IMR-90 (cell line): ENCODE measurements around the gene SLC46A2. TPM values are rescaled to one million over a fixed set of nuclear protein-coding genes. Genes with fewer than 3 reads are reported as not detected.

Experiments used
- ATAC-seq: fragments of 200-7000 bp; cut with Tn5 transposase; 2 replicates; pipeline ENCODE4 v1.9.1; 2020; ENCODE audit warnings: low read depth, mild to moderate bottlenecking, moderate library complexity
- BruUV-seq: library from RNA; stranded (reverse); fragments of 400-500 nt; replicated peaks from 2 replicates; lab custom pipeline; 2021; lab: Mats Ljungman, UMichigan
- CTCF ChIA-PET: fragments of 300-600 bp; formaldehyde crosslinking; extraction: SDS; loops from one replicate; lab custom pipeline; 2021; ENCODE audit warnings: antibody characterized with exemption; lab: Yijun Ruan, JAX
- POLR2A ChIA-PET: fragments of 300-600 bp; sonication (Branson Sonifier 250); formaldehyde crosslinking; loops from one replicate; lab custom pipeline; 2022; ENCODE audit warnings: antibody characterized with exemption; ENCODE audit not compliant: unreplicated experiment; lab: Charles Lee
- DNase-seq: peaks from one replicate; pipeline ENCODE4 v3.0.0; 2013
- H2AFZ ChIP-seq: replicated peaks from 2 replicates; pipeline ENCODE3; 2013; ENCODE audit warnings: low read length, mild to moderate bottlenecking; ENCODE audit not compliant: poor library complexity
- H2AK5ac ChIP-seq: 2 replicates; pipeline ENCODE4 v1.6.1; 2013; ENCODE audit warnings: low read depth, low read length, inconsistent platforms
- H2AK9ac ChIP-seq: replicated peaks from 2 replicates; pipeline ENCODE3; 2013; ENCODE audit warnings: mild to moderate bottlenecking, low read depth, low read length, moderate library complexity; ENCODE audit not compliant: poor library complexity
- H2BK120ac ChIP-seq: 2 replicates; pipeline ENCODE4 v1.6.1; 2013; ENCODE audit warnings: low read depth, low read length, inconsistent platforms
- H2BK15ac ChIP-seq: 3 replicates; pipeline ENCODE4 v1.6.1; 2013; ENCODE audit warnings: low read depth, low read length, inconsistent platforms
- H2BK20ac ChIP-seq: 2 replicates; pipeline ENCODE4 v1.6.1; 2013; ENCODE audit warnings: low read depth, mild to moderate bottlenecking, inconsistent platforms, low read length, moderate library complexity
- H2BK5ac ChIP-seq: 2 replicates; pipeline ENCODE4 v1.6.1; 2013; ENCODE audit warnings: mild to moderate bottlenecking, low read depth, low read length, inconsistent platforms; ENCODE audit not compliant: poor library complexity, severe bottlenecking
- H3K14ac ChIP-seq: replicated peaks from 2 replicates; pipeline ENCODE4 v1.6.1; 2013; ENCODE audit warnings: low read depth, low read length, inconsistent platforms
- H3K18ac ChIP-seq: 2 replicates; pipeline ENCODE4 v1.6.1; 2013; ENCODE audit warnings: low read depth, low read length, control low read depth
- H3K23ac ChIP-seq: 2 replicates; pipeline ENCODE4 v1.6.1; 2013; ENCODE audit warnings: low read depth, low read length, inconsistent platforms
- H3K27ac ChIP-seq: 2 replicates; pipeline ENCODE4 v1.5.1; 2013; ENCODE audit warnings: mild to moderate bottlenecking, control low read depth, low read length; ENCODE audit not compliant: insufficient read depth
- H3K27me3 ChIP-seq: 2 replicates; pipeline ENCODE4 v1.6.1; 2013; ENCODE audit warnings: low read length; ENCODE audit not compliant: control insufficient read depth, insufficient read depth
- H3K36me3 ChIP-seq: 2 replicates; pipeline ENCODE4 v1.6.1; 2013; ENCODE audit warnings: low read length, mixed read lengths; ENCODE audit not compliant: control insufficient read depth, insufficient read depth
- H3K4ac ChIP-seq: 2 replicates; pipeline ENCODE4 v1.6.1; 2013; ENCODE audit warnings: low read depth, low read length, inconsistent platforms
- H3K4me1 ChIP-seq: 2 replicates; pipeline ENCODE4 v1.6.1; 2013; ENCODE audit warnings: low read length, mixed read lengths; ENCODE audit not compliant: control insufficient read depth, insufficient read depth
- H3K4me2 ChIP-seq: 2 replicates; pipeline ENCODE4 v1.6.1; 2013; ENCODE audit warnings: low read depth, mild to moderate bottlenecking, control low read depth, low read length, moderate library complexity
- H3K4me3 ChIP-seq: 2 replicates; pipeline ENCODE4 v1.5.1; 2013; ENCODE audit warnings: low read depth, mild to moderate bottlenecking, control low read depth, low read length, moderate library complexity; ENCODE audit not compliant: insufficient read depth
- H3K56ac ChIP-seq: 2 replicates; pipeline ENCODE4 v1.6.1; 2013; ENCODE audit warnings: low read length, inconsistent platforms; ENCODE audit not compliant: insufficient read depth; ENCODE audit errors: extremely low read depth
- H3K79me1 ChIP-seq, 2 experiments: 2 replicates each; pipeline ENCODE4 v1.6.1; 2013; ENCODE audit warnings: low read length in 2 of 2, inconsistent platforms in 1 of 2, low read depth in 1 of 2
- H3K9ac ChIP-seq: 2 replicates; pipeline ENCODE4 v1.6.1; 2013; ENCODE audit warnings: low read depth, low read length, control low read depth
- H3K9me1 ChIP-seq: 2 replicates; pipeline ENCODE4 v1.6.1; 2013; ENCODE audit warnings: low read length, inconsistent platforms; ENCODE audit not compliant: insufficient read depth
- H3K9me3 ChIP-seq: 2 replicates; pipeline ENCODE4 v1.6.1; 2013; ENCODE audit warnings: low read length; ENCODE audit not compliant: control insufficient read depth, insufficient read depth
- H4K20me1 ChIP-seq: 2 replicates; pipeline ENCODE4 v1.6.1; 2013; ENCODE audit warnings: low read length, inconsistent platforms; ENCODE audit not compliant: insufficient read depth
- H4K5ac ChIP-seq: 2 replicates; pipeline ENCODE4 v1.6.1; 2013; ENCODE audit warnings: mild to moderate bottlenecking, low read depth, low read length, control low read depth
- H4K8ac ChIP-seq, 2 experiments: 2 replicates each; pipeline ENCODE4 v1.6.1; 2013; ENCODE audit warnings: low read depth in 2 of 2, low read length in 2 of 2, control low read depth in 1 of 2, inconsistent platforms in 1 of 2
- H4K91ac ChIP-seq: 2 replicates; pipeline ENCODE4 v1.6.1; 2013; ENCODE audit warnings: low read depth, low read length, inconsistent platforms; ENCODE audit not compliant: insufficient read depth
- BHLHE40 ChIP-seq: fragments of 150-350 bp; IDR thresholded peaks from 2 replicates; pipeline ENCODE4 v1.6.1; 2016; ENCODE audit warnings: mild to moderate bottlenecking, low read depth, low read length
- CEBPB ChIP-seq: IDR thresholded peaks from 2 replicates; pipeline ENCODE4 v1.6.1; 2012; ENCODE audit warnings: low read depth, low read length, improper control_type of control experiment
- CHD1 ChIP-seq: IDR thresholded peaks from 2 replicates; pipeline ENCODE4 v1.6.1; 2012; ENCODE audit warnings: low read depth, low read length, improper control_type of control experiment
- FOS ChIP-seq: fragments of 150-350 bp; IDR thresholded peaks from 2 replicates; pipeline ENCODE4 v1.6.1; 2016; ENCODE audit warnings: low read depth, low read length
- MAFK ChIP-seq: IDR thresholded peaks from 2 replicates; pipeline ENCODE4 v1.6.1; 2012; ENCODE audit warnings: low read depth, low read length, improper control_type of control experiment
- MXI1 ChIP-seq: IDR thresholded peaks from 2 replicates; pipeline ENCODE4 v1.6.1; 2012; ENCODE audit warnings: low read depth, mild to moderate bottlenecking, low read length, moderate library complexity, borderline replicate concordance
- NFE2L2 ChIP-seq: fragments of 150-350 bp; IDR thresholded peaks from 2 replicates; pipeline ENCODE4 v1.6.1; 2016; ENCODE audit warnings: low read depth, mild to moderate bottlenecking, low read length
- POLR2A ChIP-seq: IDR thresholded peaks from 2 replicates; pipeline ENCODE4 v1.6.1; 2012; ENCODE audit warnings: mild to moderate bottlenecking, low read depth, low read length
- RCOR1 ChIP-seq: IDR thresholded peaks from 2 replicates; pipeline ENCODE4 v1.6.1; 2012; ENCODE audit warnings: mild to moderate bottlenecking, low read length, improper control_type of control experiment; ENCODE audit not compliant: insufficient replicate concordance
- RFX5 ChIP-seq: IDR thresholded peaks from 2 replicates; pipeline ENCODE4 v1.8.0; 2012; ENCODE audit warnings: low read depth, mild to moderate bottlenecking, low read length, moderate library complexity
- SMC3 ChIP-seq: fragments of 150-350 bp; IDR thresholded peaks from 2 replicates; pipeline ENCODE4 v1.6.1; 2016; ENCODE audit warnings: low read depth, mild to moderate bottlenecking, antibody characterized with exemption, low read length, moderate library complexity
- USF2 ChIP-seq: fragments of 150-350 bp; IDR thresholded peaks from 2 replicates; pipeline ENCODE4 v1.6.1; 2017; ENCODE audit warnings: mild to moderate bottlenecking, antibody characterized with exemption, low read length, low read depth
- WGBS, 2 experiments: methylation state at CpG; one replicate each; pipeline versions ENCODE4 v1.1.5 to v1.1.7; 2013; ENCODE audit warnings: missing lambda C conversion rate in 2 of 2; ENCODE audit not compliant: insufficient read length in 1 of 2; ENCODE audit errors: extremely low coverage in 2 of 2; 5-methylcytosine and 5-hydroxymethylcytosine counted together
- dilution Hi-C: fragments of 300-500 bp; cut with HindIII; formaldehyde crosslinking; loops from one replicate; pipeline ENCODE4 v1.14.3; 2018; ENCODE audit warnings: low sequenced_read_pairs; ENCODE audit not compliant: unreplicated experiment
- in situ Hi-C: fragments of 300-500 bp; cut with MboI; formaldehyde crosslinking; loops from 3 replicates; pipeline ENCODE4 v1.14.3; 2019; ENCODE audit warnings: low sequenced_read_pairs, inconsistent platforms, mixed read lengths
- intact Hi-C: fragments of 100-400 bp; cut with micrococcal nuclease; formaldehyde crosslinking; loops from 2 replicates; pipeline ENCODE4 v1.10.0; 2022
- polyA plus RNA-seq, 3 experiments: library from polyadenylated mRNA; depleted of rRNA; stranded (reverse); fragments of >200 nt; gene quantifications; 2 replicates each; pipeline ENCODE4 v1.2.3, GENCODE V29; 2012; ENCODE audit warnings: low replicate concordance in 1 of 3
- total RNA-seq: library from RNA; depleted of rRNA; stranded (reverse); fragments of >200 nt; gene quantifications from 2 replicates; pipeline ENCODE4 v1.2.3, GENCODE V29; 2012
- TF ChIP-seq, protein P1 (sequence below): conservative IDR thresholded peaks from 2 replicates; pipeline ENCODE4 v1.5.1; 2012; ENCODE audit warnings: mild to moderate bottlenecking, low read depth, low read length, improper control_type of control experiment
- TF ChIP-seq, protein P2 (sequence below): fragments of 150-350 bp; IDR thresholded peaks from 2 replicates; pipeline ENCODE4 v1.6.1; 2016; ENCODE audit warnings: low read depth, mild to moderate bottlenecking, low read length, moderate library complexity, borderline replicate concordance

Gene SLC46A2
- total and polyA plus RNA-seq, 2 of the 4 experiments (the other 2 are of a cell fraction): not detected

DNA sequence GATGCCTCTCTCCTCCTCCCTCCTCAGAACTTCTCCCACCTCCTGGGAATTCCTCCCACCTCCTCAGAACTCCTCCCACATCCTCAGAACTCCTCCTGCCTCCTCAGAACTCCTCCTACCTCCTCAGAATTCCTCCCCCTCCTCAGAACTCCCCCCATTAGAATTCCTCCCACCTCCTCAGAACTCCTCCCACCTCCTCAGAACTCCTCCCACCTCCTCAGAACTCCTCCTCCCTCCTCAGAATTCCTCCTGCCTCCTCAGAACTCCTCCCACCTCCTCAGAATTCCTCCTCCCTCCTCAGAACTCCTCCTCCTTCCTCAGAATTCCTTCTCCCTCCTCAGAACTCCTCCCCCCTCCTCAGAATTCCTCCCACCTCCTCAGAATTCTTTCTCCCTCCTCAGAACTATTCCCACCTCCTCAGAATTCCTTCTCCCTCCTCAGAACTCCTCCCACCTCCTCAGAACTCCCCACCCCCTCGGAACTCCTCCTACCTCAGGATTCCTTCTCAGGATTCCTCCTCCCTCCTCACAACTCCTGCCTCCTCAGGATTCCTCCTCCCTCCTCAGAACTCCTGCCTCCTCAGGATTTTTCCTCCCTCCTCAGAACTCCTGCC lies 23.9 kb downstream of the SLC46A2 start (continued):
- no peak for TF ChIP-seq RCOR1

GRCh38 chr9:112864982-112865381 lies 25.7 kb downstream of the SLC46A2 start:
- Histone ChIP-seq H3K9me1 (peaks cover 20% of the 10 kb centered on the region), H3K27ac (no peak overlapping the region), H3K4me2 (no peak overlapping the region), H2BK20ac (no peak overlapping the region), H3K4me1 (peaks cover 21% of the 10 kb centered on the region), H3K14ac (no peak overlapping the region), H3K18ac (no peak overlapping the region), H3K27me3 (no peaks in the 10 kb centered on the region), H3K4ac (no peak overlapping the region), H2BK5ac (peak overlapping the region; percentile 40), H2BK15ac (no peak overlapping the region), H2AFZ (no peak overlapping the region), H3K79me1 (peaks cover 5 to 10% of the 10 kb centered on the region in 2 experiments; a peak in 2 of 4 replicates), H4K91ac (no peak overlapping the region), H4K20me1 (no peaks in the 10 kb centered on the region), H4K8ac (no peak overlapping the region), H2AK9ac (no peak overlapping the region), H3K36me3 (peaks cover 7% of the 10 kb centered on the region), H3K4me3 (no peak overlapping the region), H3K23ac (no peak overlapping the region), H4K5ac (no peak overlapping the region), H2AK5ac (no peak overlapping the region), H3K56ac (no peak overlapping the region), H3K9me3 (no peaks in the 10 kb centered on the region), H3K9ac (no peak overlapping the region), H2BK120ac (no peak overlapping the region)
- intact Hi-C loops (no loop called here), dilution Hi-C loops (no loop called here), in situ Hi-C loops (no loop called here)
- DNase-seq (no peak), ATAC-seq (no peak)
- CTCF ChIA-PET: no interaction called here
- POLR2A ChIA-PET: no interaction called here
- no TSS peak for BruUV-seq
- 84% methylated on average over 3 of the region's 7 CpGs; no CpG with 5 or more reads in 1 of the 2 experiments for WGBS, 2 experiments
- TF ChIP-seq, protein P1, sequence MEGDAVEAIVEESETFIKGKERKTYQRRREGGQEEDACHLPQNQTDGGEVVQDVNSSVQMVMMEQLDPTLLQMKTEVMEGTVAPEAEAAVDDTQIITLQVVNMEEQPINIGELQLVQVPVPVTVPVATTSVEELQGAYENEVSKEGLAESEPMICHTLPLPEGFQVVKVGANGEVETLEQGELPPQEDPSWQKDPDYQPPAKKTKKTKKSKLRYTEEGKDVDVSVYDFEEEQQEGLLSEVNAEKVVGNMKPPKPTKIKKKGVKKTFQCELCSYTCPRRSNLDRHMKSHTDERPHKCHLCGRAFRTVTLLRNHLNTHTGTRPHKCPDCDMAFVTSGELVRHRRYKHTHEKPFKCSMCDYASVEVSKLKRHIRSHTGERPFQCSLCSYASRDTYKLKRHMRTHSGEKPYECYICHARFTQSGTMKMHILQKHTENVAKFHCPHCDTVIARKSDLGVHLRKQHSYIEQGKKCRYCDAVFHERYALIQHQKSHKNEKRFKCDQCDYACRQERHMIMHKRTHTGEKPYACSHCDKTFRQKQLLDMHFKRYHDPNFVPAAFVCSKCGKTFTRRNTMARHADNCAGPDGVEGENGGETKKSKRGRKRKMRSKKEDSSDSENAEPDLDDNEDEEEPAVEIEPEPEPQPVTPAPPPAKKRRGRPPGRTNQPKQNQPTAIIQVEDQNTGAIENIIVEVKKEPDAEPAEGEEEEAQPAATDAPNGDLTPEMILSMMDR: no peak
- no peak for TF ChIP-seq MXI1
- no peak for TF ChIP-seq CHD1
- TF ChIP-seq MAFK: no peak
- TF ChIP-seq, protein P2, sequence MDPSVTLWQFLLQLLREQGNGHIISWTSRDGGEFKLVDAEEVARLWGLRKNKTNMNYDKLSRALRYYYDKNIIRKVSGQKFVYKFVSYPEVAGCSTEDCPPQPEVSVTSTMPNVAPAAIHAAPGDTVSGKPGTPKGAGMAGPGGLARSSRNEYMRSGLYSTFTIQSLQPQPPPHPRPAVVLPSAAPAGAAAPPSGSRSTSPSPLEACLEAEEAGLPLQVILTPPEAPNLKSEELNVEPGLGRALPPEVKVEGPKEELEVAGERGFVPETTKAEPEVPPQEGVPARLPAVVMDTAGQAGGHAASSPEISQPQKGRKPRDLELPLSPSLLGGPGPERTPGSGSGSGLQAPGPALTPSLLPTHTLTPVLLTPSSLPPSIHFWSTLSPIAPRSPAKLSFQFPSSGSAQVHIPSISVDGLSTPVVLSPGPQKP: no peak
- no peak for TF ChIP-seq SMC3
- TF ChIP-seq CEBPB: no peak
- TF ChIP-seq NFE2L2: no peak
- TF ChIP-seq RCOR1: no peak
- TF ChIP-seq FOS: no peak
- no peak for TF ChIP-seq USF2
- TF ChIP-seq POLR2A: no peak
- no peak for TF ChIP-seq BHLHE40
- no peak for TF ChIP-seq RFX5
